H1 (cell line): Measurements from ENCODE around the gene SLC37A1. TPM values are rescaled to one million over a fixed set of nuclear protein-coding genes. Genes with fewer than 3 reads are reported as not detected.

ENCODE experiments used
- SIX5 ChIP-seq: IDR thresholded peaks from 2 replicates; pipeline ENCODE4 v1.6.1; 2011; ENCODE audit warnings: mild to moderate bottlenecking, low read depth, low read length
- TAF1 ChIP-seq: IDR thresholded peaks from 2 replicates; pipeline ENCODE4 v1.6.1; 2011; ENCODE audit warnings: mild to moderate bottlenecking, low read depth, low read length
- polyA plus RNA-seq, 7 experiments: library from polyadenylated mRNA; depleted of rRNA in 3 of 7; stranded (reverse) in 5 of 7; unstranded in 2 of 7; fragments of >200 nt in 5 of 7; fragments of 200-250 nt in 2 of 7; gene quantifications; 1 replicate in 5 of 7; 2 replicates in 1 of 7; 4 replicates in 1 of 7; pipeline versions ENCODE4 v1.2.1 to v1.2.3, GENCODE V29; 2011 to 2013; ENCODE audit warnings: missing spikeins in 2 of 7, mixed read lengths in 2 of 7
- total RNA-seq: library from RNA; stranded (reverse); fragmentation: NEBNext Ultra II Directional; extraction: Animal tissue kit (Norgen Biotek cat#: 25700); gene quantifications from 2 replicates; pipeline ENCODE4 v1.2.1, GENCODE V29; 2021

The SLC37A1 gene
- total and polyA plus RNA-seq, 2 of the 8 experiments (the other 6 are each of a cell fraction or from before 2014, with no cell fraction given), result 15.6 to 30.9 TPM

GRCh38 chr21:42475036-42475435 is 38.6 kb upstream of the SLC37A1 start (continued):
- TF ChIP-seq SIX5 (no peak), TAF1 (no peak)
